ENCODE data around the gene LGALS7B.
"Not testable (repeated sequence)": the region's sequence is repeated elsewhere in the genome, so short reads cannot be mapped to it uniquely, and the experiment has no call there.

Gene LGALS7B

GRCh38 chr19:38770228-38770948, 18.6 kb upstream of the LGALS7B start:
- not testable (repeated sequence) for H3K27ac ChIP-seq (ENCODE audit: low read length); H3K36me3 ChIP-seq (ENCODE audit: control insufficient read depth in 2 of 2, insufficient read depth in 2 of 2, low read length in 2 of 2); H3K9ac ChIP-seq (ENCODE audit: low read length in 2 of 2); H3K27me3 ChIP-seq (ENCODE audit: control insufficient read depth in 1 of 2, insufficient read depth in 2 of 2, low read length in 2 of 2); H3K9me3 ChIP-seq (ENCODE audit: control insufficient read depth in 2 of 2, low read length in 2 of 2); H3K4me1 ChIP-seq (ENCODE audit: control insufficient read depth, insufficient read depth, low read length)
- peak overlapping the region; percentile 22 to 57 for H3K4me3 ChIP-seq (ENCODE audit: low read length in 2 of 2)

- H3K27me3 ChIP-seq (ENCODE audit: control insufficient read depth in 1 of 2, insufficient read depth in 2 of 2, low read length in 2 of 2); H3K4me3 ChIP-seq (ENCODE audit: low read length in 2 of 2); H3K27ac ChIP-seq (ENCODE audit: low read length): not testable (repeated sequence)
These were observed 18.1 kb upstream of the LGALS7B start for GRCh38 chr19:38770949-38771275.

GRCh38 chr19:38771569-38771968, 17.4 kb upstream of the LGALS7B start:
- not testable (repeated sequence) for H3K9me3 ChIP-seq (ENCODE audit: control insufficient read depth in 2 of 2, low read length in 2 of 2); H3K4me3 ChIP-seq (ENCODE audit: low read length in 2 of 2); H3K27ac ChIP-seq (ENCODE audit: low read length); H3K36me3 ChIP-seq (ENCODE audit: control insufficient read depth in 2 of 2, insufficient read depth in 2 of 2, low read length in 2 of 2); H3K27me3 ChIP-seq (ENCODE audit: control insufficient read depth in 1 of 2, insufficient read depth in 2 of 2, low read length in 2 of 2); H3K9ac ChIP-seq (ENCODE audit: low read length in 2 of 2); H3K4me1 ChIP-seq (ENCODE audit: control insufficient read depth, insufficient read depth, low read length)

More at GRCh38 chr19:38770949-38771275, 18.1 kb upstream of the LGALS7B start:
- H3K9me3 ChIP-seq (ENCODE audit: control insufficient read depth in 2 of 2, low read length in 2 of 2); H3K9ac ChIP-seq (ENCODE audit: low read length in 2 of 2); H3K4me1 ChIP-seq (ENCODE audit: control insufficient read depth, insufficient read depth, low read length); H3K36me3 ChIP-seq (ENCODE audit: control insufficient read depth in 2 of 2, insufficient read depth in 2 of 2, low read length in 2 of 2): not testable (repeated sequence)

GRCh38 chr19:38773469-38774177, 15.4 kb upstream of the LGALS7B start, which contains the start of gene LGALS7:
LGALS7 (minus strand) TSS chr19:38773517; CDS start chr19:38773492, 25 bp downstream.
- Histone ChIP-seq H3K4me1 (ENCODE audit: control insufficient read depth, insufficient read depth, low read length) (peaks cover 4% of the 10 kb centered on the region), H3K27ac (ENCODE audit: low read length) (no peak within 1 kb of the TSS), H3K9me3 (ENCODE audit: control insufficient read depth in 2 of 2, low read length in 2 of 2) (no peaks in the 10 kb centered on the region), H3K27me3 (ENCODE audit: control insufficient read depth in 1 of 2, insufficient read depth in 2 of 2, low read length in 2 of 2) (peaks cover 0 to 2% of the 10 kb centered on the region in 2 donors), H3K9ac (ENCODE audit: low read length in 2 of 2) (no peak within 1 kb of the TSS), H3K4me3 (ENCODE audit: low read length in 2 of 2) (no peak within 1 kb of the TSS), H3K36me3 (ENCODE audit: control insufficient read depth in 2 of 2, insufficient read depth in 2 of 2, low read length in 2 of 2) (no peaks in the 10 kb centered on the region)

- H3K9ac ChIP-seq (ENCODE audit: low read length in 2 of 2) = no peak overlapping the region
- no peak overlapping the region for H3K4me3 ChIP-seq (ENCODE audit: low read length in 2 of 2)
- H3K9me3 ChIP-seq (ENCODE audit: control insufficient read depth in 2 of 2, low read length in 2 of 2) = no peaks in the 10 kb centered on the region
- H3K36me3 ChIP-seq (ENCODE audit: control insufficient read depth in 2 of 2, insufficient read depth in 2 of 2, low read length in 2 of 2) = no peaks in the 10 kb centered on the region
- H3K27me3 ChIP-seq (ENCODE audit: control insufficient read depth in 1 of 2, insufficient read depth in 2 of 2, low read length in 2 of 2) = peaks cover 0 to 2% of the 10 kb centered on the region in 2 donors
- H3K4me1 ChIP-seq (ENCODE audit: control insufficient read depth, insufficient read depth, low read length) = peaks cover 4% of the 10 kb centered on the region
- H3K27ac ChIP-seq (ENCODE audit: low read length) = no peak overlapping the region
These were observed 14.6 kb upstream of the LGALS7B start for GRCh38 chr19:38774181-38774950.

GRCh38 chr19:38778733-38779132, 10.3 kb upstream of the LGALS7B start:
- no peaks in the 10 kb centered on the region for H3K36me3 ChIP-seq (ENCODE audit: control insufficient read depth in 2 of 2, insufficient read depth in 2 of 2, low read length in 2 of 2)
- no peak overlapping the region for H3K9ac ChIP-seq (ENCODE audit: low read length in 2 of 2)
- peaks cover 0 to 4% of the 10 kb centered on the region in 2 donors for H3K27me3 ChIP-seq (ENCODE audit: control insufficient read depth in 1 of 2, insufficient read depth in 2 of 2, low read length in 2 of 2)
- no peak overlapping the region for H3K4me3 ChIP-seq (ENCODE audit: low read length in 2 of 2)
- H3K4me1 ChIP-seq (ENCODE audit: control insufficient read depth, insufficient read depth, low read length) = no peaks in the 10 kb centered on the region
- H3K27ac ChIP-seq (ENCODE audit: low read length) = no peak overlapping the region
- no peaks in the 10 kb centered on the region for H3K9me3 ChIP-seq (ENCODE audit: control insufficient read depth in 2 of 2, low read length in 2 of 2)

GRCh38 chr19:38780443-38780842, 8.6 kb upstream of the LGALS7B start:
- no peak overlapping the region for H3K9ac ChIP-seq (ENCODE audit: low read length in 2 of 2)
- peaks cover 0 to 4% of the 10 kb centered on the region in 2 donors for H3K27me3 ChIP-seq (ENCODE audit: control insufficient read depth in 1 of 2, insufficient read depth in 2 of 2, low read length in 2 of 2)
- H3K36me3 ChIP-seq (ENCODE audit: control insufficient read depth in 2 of 2, insufficient read depth in 2 of 2, low read length in 2 of 2) = no peaks in the 10 kb centered on the region
- H3K4me1 ChIP-seq (ENCODE audit: control insufficient read depth, insufficient read depth, low read length) = no peaks in the 10 kb centered on the region
- H3K4me3 ChIP-seq (ENCODE audit: low read length in 2 of 2) = no peak overlapping the region
- no peak overlapping the region for H3K27ac ChIP-seq (ENCODE audit: low read length)
- H3K9me3 ChIP-seq (ENCODE audit: control insufficient read depth in 2 of 2, low read length in 2 of 2) = no peaks in the 10 kb centered on the region

- H3K27me3 ChIP-seq (ENCODE audit: control insufficient read depth in 1 of 2, insufficient read depth in 2 of 2, low read length in 2 of 2) = peaks cover 0 to 4% of the 10 kb centered on the region in 2 donors
- no peak overlapping the region for H3K9ac ChIP-seq (ENCODE audit: low read length in 2 of 2)
- H3K4me3 ChIP-seq (ENCODE audit: low read length in 2 of 2) = no peak overlapping the region
- no peaks in the 10 kb centered on the region for H3K4me1 ChIP-seq (ENCODE audit: control insufficient read depth, insufficient read depth, low read length)
- H3K27ac ChIP-seq (ENCODE audit: low read length) = no peak overlapping the region
- H3K9me3 ChIP-seq (ENCODE audit: control insufficient read depth in 2 of 2, low read length in 2 of 2) = no peaks in the 10 kb centered on the region
- H3K36me3 ChIP-seq (ENCODE audit: control insufficient read depth in 2 of 2, insufficient read depth in 2 of 2, low read length in 2 of 2) = no peaks in the 10 kb centered on the region
These were observed 7.9 kb upstream of the LGALS7B start for GRCh38 chr19:38781058-38781457.

- not testable (repeated sequence) for H3K9ac ChIP-seq (ENCODE audit: low read length in 2 of 2); H3K36me3 ChIP-seq (ENCODE audit: control insufficient read depth in 2 of 2, insufficient read depth in 2 of 2, low read length in 2 of 2); H3K4me1 ChIP-seq (ENCODE audit: control insufficient read depth, insufficient read depth, low read length); H3K9me3 ChIP-seq (ENCODE audit: control insufficient read depth in 2 of 2, low read length in 2 of 2); H3K4me3 ChIP-seq (ENCODE audit: low read length in 2 of 2); H3K27me3 ChIP-seq (ENCODE audit: control insufficient read depth in 1 of 2, insufficient read depth in 2 of 2, low read length in 2 of 2); H3K27ac ChIP-seq (ENCODE audit: low read length)
These were observed 6.8 kb upstream of the LGALS7B start for GRCh38 chr19:38782212-38782611.

GRCh38 chr19:38784224-38784623, 4.8 kb upstream of the LGALS7B start:
- H3K9ac ChIP-seq (ENCODE audit: low read length in 2 of 2) = no peak overlapping the region
- no peak overlapping the region for H3K27ac ChIP-seq (ENCODE audit: low read length)
- no peaks in the 10 kb centered on the region for H3K9me3 ChIP-seq (ENCODE audit: control insufficient read depth in 2 of 2, low read length in 2 of 2)

More at GRCh38 chr19:38784224-38784623, 4.8 kb upstream of the LGALS7B start:
- no peaks in the 10 kb centered on the region for H3K36me3 ChIP-seq (ENCODE audit: control insufficient read depth in 2 of 2, insufficient read depth in 2 of 2, low read length in 2 of 2)
- no peak overlapping the region for H3K4me3 ChIP-seq (ENCODE audit: low read length in 2 of 2)
- H3K27me3 ChIP-seq (ENCODE audit: control insufficient read depth in 1 of 2, insufficient read depth in 2 of 2, low read length in 2 of 2) = peaks cover 0 to 4% of the 10 kb centered on the region in 2 donors
- no peaks in the 10 kb centered on the region for H3K4me1 ChIP-seq (ENCODE audit: control insufficient read depth, insufficient read depth, low read length)

All from stomach smooth muscle (tissue), 2 donors.